Keratinocyte (primary cell): ENCODE measurements around the gene SLC35B4. TPM values are rescaled to one million over a fixed set of nuclear protein-coding genes. Genes with fewer than 3 reads are reported as not detected.

Experiments used
- DNase-seq: peaks from one replicate; pipeline ENCODE4 v3.0.0-alpha.2; 2011; ENCODE audit warnings: low read depth, missing footprints, low spot score
- FAIRE-seq: peaks from 2 replicates; lab custom pipeline; 2011; peaks lifted over from hg19 to GRCh38; lab: Jason Lieb, UNC
- H2AFZ ChIP-seq: 2 replicates; pipeline ENCODE4 v1.6.0; 2012; ENCODE audit warnings: low read length, control low read depth, inconsistent platforms; ENCODE audit not compliant: control insufficient read depth
- H3K27ac ChIP-seq: 2 replicates; pipeline ENCODE4 v1.5.1; 2011; ENCODE audit warnings: low read length; ENCODE audit not compliant: control insufficient read depth, insufficient read depth
- H3K27me3 ChIP-seq: 3 replicates; pipeline ENCODE4 v1.6.0; 2011; ENCODE audit warnings: low read length; ENCODE audit not compliant: control insufficient read depth, insufficient read depth; ENCODE audit errors: extremely low read depth
- H3K36me3 ChIP-seq, 2 experiments: 2 replicates in 1 of 2; 3 replicates in 1 of 2; pipeline ENCODE4 v1.5.1; 2011; ENCODE audit warnings: low read length in 2 of 2, mild to moderate bottlenecking in 1 of 2; ENCODE audit not compliant: control insufficient read depth in 2 of 2, insufficient read depth in 2 of 2; ENCODE audit errors: extremely low read depth in 1 of 2
- H3K4me1 ChIP-seq: 3 replicates; pipeline ENCODE4 v1.5.1; 2011; ENCODE audit warnings: low read length; ENCODE audit not compliant: control insufficient read depth, insufficient read depth; ENCODE audit errors: extremely low read depth
- H3K4me2 ChIP-seq: 3 replicates; pipeline ENCODE4 v1.6.0; 2011; ENCODE audit warnings: low read depth, low read length; ENCODE audit not compliant: control insufficient read depth, insufficient read depth; ENCODE audit errors: extremely low read depth
- H3K4me3 ChIP-seq, 3 experiments: fragments of 200-600 bp in 1 of 3; sonication (generic) in 1 of 3; 2 replicates in 2 of 3; 3 replicates in 1 of 3; pipeline ENCODE4 v1.5.1; 2011 to 2016; ENCODE audit warnings: low read length in 3 of 3, mild to moderate bottlenecking in 3 of 3, control low read depth in 2 of 3, inconsistent platforms in 1 of 3, low read depth in 1 of 3, mixed read lengths in 1 of 3, mixed run types in 1 of 3, moderate library complexity in 1 of 3; ENCODE audit not compliant: control insufficient read depth in 2 of 3, insufficient read depth in 2 of 3; ENCODE audit errors: extremely low read depth in 1 of 3
- H3K79me2 ChIP-seq: 2 replicates; pipeline ENCODE4 v1.6.0; 2012; ENCODE audit warnings: low read length; ENCODE audit not compliant: control insufficient read depth, insufficient read depth
- H3K9ac ChIP-seq: 3 replicates; pipeline ENCODE4 v1.6.0; 2011; ENCODE audit warnings: low read length; ENCODE audit not compliant: control insufficient read depth, insufficient read depth; ENCODE audit errors: extremely low read depth
- H3K9me1 ChIP-seq: 3 replicates; pipeline ENCODE4 v1.6.0; 2011; ENCODE audit warnings: low read length; ENCODE audit not compliant: control insufficient read depth, insufficient read depth; ENCODE audit errors: extremely low read depth
- H3K9me3 ChIP-seq: 2 replicates; pipeline ENCODE4 v1.5.1; 2012; ENCODE audit warnings: low read depth, low read length; ENCODE audit not compliant: control insufficient read depth
- H4K20me1 ChIP-seq: 3 replicates; pipeline ENCODE4 v1.6.0; 2011; ENCODE audit warnings: low read length; ENCODE audit not compliant: control insufficient read depth, insufficient read depth; ENCODE audit errors: extremely low read depth
- CTCF ChIP-seq, 3 experiments: IDR thresholded peaks in 1 of 3; conservative IDR thresholded peaks in 1 of 3; optimal IDR thresholded peaks in 1 of 3; 2 replicates in 2 of 3; 3 replicates in 1 of 3; pipeline versions ENCODE3 to v1.5.1; 2011; ENCODE audit warnings: low read length in 3 of 3, mild to moderate bottlenecking in 3 of 3, moderate library complexity in 2 of 3, control low read depth in 1 of 3, inconsistent platforms in 1 of 3; ENCODE audit not compliant: insufficient read depth in 2 of 3; ENCODE audit errors: extremely low read depth in 1 of 3
- EZH2 ChIP-seq: IDR thresholded peaks from one replicate; pipeline ENCODE4 v1.6.1; 2012; ENCODE audit warnings: inconsistent platforms, mild to moderate bottlenecking, low read length, moderate library complexity
- dilution Hi-C: fragments of 300-500 bp; cut with MboI; formaldehyde crosslinking; loops from one replicate; pipeline ENCODE4 v1.7.0; 2020; ENCODE audit warnings: low sequenced_read_pairs; ENCODE audit not compliant: extremely low pct_ligation_motif_present
- polyA plus RNA-seq, 5 experiments: library from polyadenylated mRNA; depleted of rRNA in 3 of 5; stranded (reverse) in 3 of 5; stranded (forward) in 1 of 5; unstranded in 1 of 5; fragments of >200 nt; gene quantifications; 1 replicate in 1 of 5; 2 replicates in 3 of 5; 3 replicates in 1 of 5; pipeline versions ENCODE4 v1.2.1 to v1.2.3, GENCODE V29; 2011 to 2012; ENCODE audit warnings: missing spikeins in 2 of 5, low read depth in 1 of 5, low replicate concordance in 1 of 5

SLC35B4 gene
- polyA plus RNA-seq, 1 donor (not counting 4 experiments of a cell fraction or from before 2014, with no cell fraction given): 18.6 TPM

GRCh38 chr7:134343796-134344195 is 27.1 kb upstream of the SLC35B4 start:
- TF ChIP-seq CTCF (optimal IDR thresholded peaks at IDR 0.05 in 1 of 3, IDR thresholded peaks at IDR 0.05 in 1 of 3, conservative IDR thresholded peaks at IDR 0.05 in 1 of 3; ENCODE audit: extremely low read depth in 1 of 3, insufficient read depth in 2 of 3, low read length in 3 of 3): no peak
- TF ChIP-seq EZH2: no peak
- no peaks in the 10 kb centered on the region for H3K79me2 ChIP-seq
- H3K4me3 ChIP-seq: no peak overlapping the region
- FAIRE-seq: no peak
- no peaks in the 10 kb centered on the region for H4K20me1 ChIP-seq
- no peak overlapping the region for H3K4me2 ChIP-seq
- no peaks in the 10 kb centered on the region for H3K36me3 ChIP-seq
- no peaks in the 10 kb centered on the region for H3K9me1 ChIP-seq
- peaks cover 10% of the 10 kb centered on the region for H3K27me3 ChIP-seq
- no peak overlapping the region for H3K27ac ChIP-seq
- no peaks in the 10 kb centered on the region for H3K4me1 ChIP-seq
- no peaks in the 10 kb centered on the region for H3K9me3 ChIP-seq
- H3K9ac ChIP-seq: no peak overlapping the region
- no peak for DNase-seq
- dilution Hi-C loops: no loop called here
- no peak overlapping the region for H2AFZ ChIP-seq

GRCh38 chr7:134343136-134343535 is 26.4 kb upstream of the SLC35B4 start:
- Histone ChIP-seq H3K36me3 (no peaks in the 10 kb centered on the region), H4K20me1 (no peaks in the 10 kb centered on the region), H3K9me1 (no peaks in the 10 kb centered on the region), H3K9ac (no peak overlapping the region), H3K4me3 (no peak overlapping the region), H3K4me2 (no peak overlapping the region), H3K4me1 (no peaks in the 10 kb centered on the region), H3K27me3 (peaks cover 10% of the 10 kb centered on the region), H3K27ac (no peak overlapping the region), H3K79me2 (no peaks in the 10 kb centered on the region), H3K9me3 (no peaks in the 10 kb centered on the region), H2AFZ (no peak overlapping the region)
- FAIRE-seq: no peak
- no peak for TF ChIP-seq CTCF (optimal IDR thresholded peaks at IDR 0.05 in 1 of 3, IDR thresholded peaks at IDR 0.05 in 1 of 3, conservative IDR thresholded peaks at IDR 0.05 in 1 of 3; ENCODE audit: extremely low read depth in 1 of 3, insufficient read depth in 2 of 3, low read length in 3 of 3)
- no peak for TF ChIP-seq EZH2
- DNase-seq: no peak
- dilution Hi-C loops: no loop called here
